Measurements from ENCODE around the gene TXNDC16. TPM values are rescaled to one million over a fixed set of nuclear protein-coding genes. Genes with fewer than 3 reads are reported as not detected.
A peak's percentile ranks its signal among the peaks of the same experiment; 100 is the strongest.

Gene TXNDC16
- total and polyA plus RNA-seq, 4 donors: 1.5 to 22.1 (median 3.4) TPM

- no peak overlapping the region for H3K9ac ChIP-seq (ENCODE audit: insufficient read depth in 1 of 2, low read length in 2 of 2)
- H3K9me3 ChIP-seq (ENCODE audit: control insufficient read depth in 4 of 4, insufficient read depth in 3 of 4, low read length in 3 of 4): no peaks in the 10 kb centered on the region
- ATAC-seq (ENCODE audit: insufficient read depth, low FRiP score) (no peak), DNase-seq (no peak)
- H3K4me3 ChIP-seq: no peak overlapping the region
- H3K27me3 ChIP-seq (ENCODE audit: control insufficient read depth in 3 of 3, insufficient read depth in 3 of 3, low read length in 2 of 3): no peaks in the 10 kb centered on the region
- H3K27ac ChIP-seq (ENCODE audit: low read depth in 1 of 2, low read length in 1 of 2): no peak overlapping the region
- no peak for TF ChIP-seq CTCF (IDR thresholded peaks at IDR 0.05; ENCODE audit: control extremely low read depth, extremely low read depth)
- 96 to 98% methylated on average over 2 of the region's 2 CpGs for WGBS, 2 donors
- H3K4me1 ChIP-seq (ENCODE audit: control insufficient read depth in 5 of 5, insufficient read depth in 5 of 5, low read length in 5 of 5): peaks cover 0 to 7% (median 0%) of the 10 kb centered on the region in 5 donors
- no peaks in the 10 kb centered on the region for H3K36me3 ChIP-seq (ENCODE audit: control insufficient read depth in 4 of 4, insufficient read depth in 4 of 4, low read length in 4 of 4)
Measured at GRCh38 chr14:52558688-52559087, 6.4 kb upstream of the TXNDC16 start.

- Histone ChIP-seq H3K9me3 (ENCODE audit: control insufficient read depth in 4 of 4, insufficient read depth in 3 of 4, low read length in 3 of 4) (no peaks in the 10 kb centered on the region), H3K27me3 (ENCODE audit: control insufficient read depth in 3 of 3, insufficient read depth in 3 of 3, low read length in 2 of 3) (no peaks in the 10 kb centered on the region), H3K27ac (ENCODE audit: low read depth in 1 of 2, low read length in 1 of 2) (no peak overlapping the region), H3K4me3 (peak overlapping the region; percentile 64), H3K36me3 (ENCODE audit: control insufficient read depth in 4 of 4, insufficient read depth in 4 of 4, low read length in 4 of 4) (no peaks in the 10 kb centered on the region), H3K9ac (ENCODE audit: insufficient read depth in 1 of 2, low read length in 2 of 2) (peak overlapping the region; percentile 65 to 99), H3K4me1 (ENCODE audit: control insufficient read depth in 5 of 5, insufficient read depth in 5 of 5, low read length in 5 of 5) (peaks cover 0 to 15% (median 0%) of the 10 kb centered on the region in 5 donors)
- TF ChIP-seq CTCF (IDR thresholded peaks at IDR 0.05; ENCODE audit: control extremely low read depth, extremely low read depth): no peak
- DNase-seq: peak; percentile 93 to 97 (median 95)
- 4 to 5% methylated on average over 22 of the region's 22 CpGs for WGBS, 2 donors
- ATAC-seq (ENCODE audit: insufficient read depth, low FRiP score): no peak
Measured at GRCh38 chr14:52553671-52554575, 1.6 kb upstream of the TXNDC16 start.

GRCh38 chr14:52553002-52553670 is 831 bp upstream of the TXNDC16 start:
- Histone ChIP-seq H3K4me1 (ENCODE audit: control insufficient read depth in 5 of 5, insufficient read depth in 5 of 5, low read length in 5 of 5) (peaks cover 0 to 15% (median 0%) of the 10 kb centered on the region in 5 donors), H3K27me3 (ENCODE audit: control insufficient read depth in 3 of 3, insufficient read depth in 3 of 3, low read length in 2 of 3) (no peaks in the 10 kb centered on the region), H3K27ac (ENCODE audit: low read depth in 1 of 2, low read length in 1 of 2) (peak overlapping the region; percentile 3 to 37), H3K9me3 (ENCODE audit: control insufficient read depth in 4 of 4, insufficient read depth in 3 of 4, low read length in 3 of 4) (no peaks in the 10 kb centered on the region), H3K9ac (ENCODE audit: insufficient read depth in 1 of 2, low read length in 2 of 2) (peak overlapping the region; percentile 65 to 99), H3K36me3 (ENCODE audit: control insufficient read depth in 4 of 4, insufficient read depth in 4 of 4, low read length in 4 of 4) (no peaks in the 10 kb centered on the region), H3K4me3 (peak overlapping the region; percentile 64)
- ATAC-seq (ENCODE audit: insufficient read depth, low FRiP score): no peak
- TF ChIP-seq CTCF (IDR thresholded peaks at IDR 0.05; ENCODE audit: control extremely low read depth, extremely low read depth): no peak
- WGBS, 2 donors: 0 to 1% methylated on average over 49 to 69 of the region's 69 CpGs
- peak; percentile 43 to 59 (median 53) for DNase-seq

Measured in lung (tissue), 12 donors.